ENCODE measurements around the gene KMT2A.

GRCh38 chr11:118484405-118484804, 48.1 kb downstream of the KMT2A start:
- TF ChIP-seq CTCF (IDR thresholded peaks at IDR 0.05; ENCODE audit: low read depth, low read length) (no peak), EZH2phosphoT487 (IDR thresholded peaks at IDR 0.05; ENCODE audit: low read depth) (no peak)
